Osteocyte (in vitro differentiated cells): ENCODE data around the gene FBRSL1. TPM values are rescaled to one million over a fixed set of nuclear protein-coding genes. Genes with fewer than 3 reads are reported as not detected.

Experiments
- DNase-seq: peaks from one replicate; pipeline ENCODE4 v3.0.0; 2021; ENCODE audit warnings: mixed read lengths; ENCODE audit not compliant: unreplicated experiment; ENCODE audit errors: extremely low spot score
- H3K27ac Mint-ChIP-seq: one replicate; pipeline ENCODE4 v1.8.0; 2021; ENCODE audit warnings: mild to moderate bottlenecking, mixed read lengths; ENCODE audit not compliant: unreplicated experiment
- H3K27me3 Mint-ChIP-seq: one replicate; pipeline ENCODE4 v1.8.0; 2021; ENCODE audit warnings: mixed read lengths; ENCODE audit not compliant: unreplicated experiment
- H3K36me3 Mint-ChIP-seq: one replicate; pipeline ENCODE4 v1.8.0; 2021; ENCODE audit warnings: mixed read lengths; ENCODE audit not compliant: unreplicated experiment
- H3K4me1 Mint-ChIP-seq: one replicate; pipeline ENCODE4 v1.8.0; 2021; ENCODE audit warnings: mixed read lengths; ENCODE audit not compliant: unreplicated experiment
- H3K4me3 Mint-ChIP-seq: one replicate; pipeline ENCODE4 v1.8.0; 2021; ENCODE audit warnings: mild to moderate bottlenecking, moderate library complexity, mixed read lengths; ENCODE audit not compliant: unreplicated experiment
- H3K9me3 Mint-ChIP-seq: one replicate; pipeline ENCODE4 v1.8.0; 2021; ENCODE audit warnings: mixed read lengths; ENCODE audit not compliant: unreplicated experiment
- CTCF ChIP-seq: fragments of 200-600 bp; sonication (generic); IDR thresholded peaks from 2 replicates; pipeline ENCODE4 v1.5.0; 2021; ENCODE audit warnings: antibody characterized with exemption, mild to moderate bottlenecking, moderate library complexity
- total RNA-seq: library from RNA; stranded (reverse); gene quantifications from 2 replicates; pipeline ENCODE4 v1.2.1, GENCODE V29; 2021

FBRSL1 gene
- total RNA-seq, 1 donor from 2014 or later, result 46.2 TPM

DNA sequence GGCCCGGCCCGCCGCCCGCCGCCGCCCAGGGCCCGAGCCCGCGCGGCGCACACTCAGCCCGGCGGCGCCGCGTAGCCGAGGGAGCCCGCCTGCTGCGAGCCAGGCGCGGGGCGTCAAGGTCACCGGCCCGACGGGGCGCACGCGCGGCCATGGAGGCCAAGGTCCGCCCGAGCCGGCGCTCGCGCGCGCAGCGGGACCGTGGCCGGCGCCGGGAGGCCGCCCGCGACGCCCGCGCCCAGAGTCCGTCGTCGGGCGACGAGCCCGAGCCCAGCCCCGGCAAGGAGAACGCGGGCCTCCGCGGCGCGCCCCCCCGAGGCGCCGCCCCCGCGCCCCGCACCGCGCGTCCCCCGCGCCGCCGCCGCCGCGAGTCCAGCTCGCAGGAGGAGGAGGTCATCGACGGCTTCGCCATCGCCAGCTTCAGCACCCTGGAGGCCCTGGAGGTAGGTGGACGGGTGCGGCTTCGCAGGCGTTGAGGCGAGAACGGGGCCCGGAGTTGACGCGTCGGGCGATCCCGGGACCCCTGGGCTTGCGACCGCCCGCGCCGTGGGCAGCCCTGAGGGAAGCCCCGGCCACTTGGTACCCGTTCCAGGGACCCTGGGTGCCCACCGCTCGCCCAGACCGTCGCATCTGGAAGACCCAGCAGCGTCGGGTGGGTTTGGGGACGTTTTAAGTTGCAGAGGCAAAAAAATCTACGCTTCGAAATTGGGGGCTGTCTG is 629 bp downstream of the FBRSL1 start:
- no peak for TF ChIP-seq CTCF
- no peak for DNase-seq
- Mint-ChIP-seq H3K4me3 (peak overlapping the region; percentile 78), H3K9me3 (no peaks in the 10 kb centered on the region), H3K4me1 (peaks cover 32% of the 10 kb centered on the region), H3K36me3 (peaks cover 4% of the 10 kb centered on the region), H3K27ac (peak overlapping the region; percentile 41), H3K27me3 (peaks cover 5% of the 10 kb centered on the region)

DNA sequence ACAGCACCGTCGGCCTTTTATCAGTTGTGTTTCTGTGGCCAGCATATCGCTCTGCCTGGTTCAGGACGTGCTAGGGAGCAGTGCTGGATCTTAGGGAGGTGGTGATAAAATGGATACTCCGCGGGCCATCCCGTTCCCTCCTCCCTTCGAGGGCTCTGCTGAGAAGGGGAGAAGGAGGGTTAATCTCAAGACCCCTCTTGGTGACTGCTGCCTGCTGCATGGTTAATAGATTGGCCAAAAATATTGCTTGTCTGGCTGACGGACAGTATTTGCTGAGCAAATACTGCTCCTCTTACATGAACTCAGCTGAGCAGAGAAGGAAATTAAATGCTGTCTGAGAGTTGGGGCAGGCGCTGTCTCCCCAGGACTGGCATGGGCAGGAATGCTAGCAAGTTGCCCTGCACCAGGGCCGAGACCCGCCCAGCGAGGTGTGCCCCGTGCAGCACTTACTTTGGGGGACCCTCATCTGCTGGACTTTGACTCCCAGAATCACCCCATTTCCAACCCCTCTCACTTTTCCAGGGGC is 1.2 kb downstream of the FBRSL1 start:
- no peak for DNase-seq
- H3K4me1 Mint-ChIP-seq, result peaks cover 33% of the 10 kb centered on the region

GRCh38 chr12:132491761-132492378 is 1.9 kb downstream of the FBRSL1 start:
- peaks cover 4% of the 10 kb centered on the region for H3K36me3 Mint-ChIP-seq
- no peak overlapping the region for H3K27ac Mint-ChIP-seq
- no peaks in the 10 kb centered on the region for H3K9me3 Mint-ChIP-seq
- no peaks in the 10 kb centered on the region for H3K27me3 Mint-ChIP-seq
- peak overlapping the region; percentile 78 for H3K4me3 Mint-ChIP-seq
- DNase-seq, result no peak
- H3K4me1 Mint-ChIP-seq, result peaks cover 33% of the 10 kb centered on the region
- TF ChIP-seq CTCF, result no peak

More for the DNA sequence above, 1.2 kb downstream of the FBRSL1 start:
- Mint-ChIP-seq H3K36me3 (peaks cover 4% of the 10 kb centered on the region), H3K9me3 (no peaks in the 10 kb centered on the region), H3K4me3 (peak overlapping the region; percentile 78), H3K27ac (peak overlapping the region; percentile 41), H3K27me3 (no peaks in the 10 kb centered on the region)
- no peak for TF ChIP-seq CTCF

GRCh38 chr12:132492522-132492921 is 2.6 kb downstream of the FBRSL1 start:
- no peak for TF ChIP-seq CTCF
- Mint-ChIP-seq H3K27ac (no peak overlapping the region), H3K4me1 (peaks cover 33% of the 10 kb centered on the region), H3K27me3 (no peaks in the 10 kb centered on the region), H3K4me3 (peak overlapping the region; percentile 78), H3K9me3 (no peaks in the 10 kb centered on the region), H3K36me3 (peaks cover 4% of the 10 kb centered on the region)
- no peak for DNase-seq

DNA sequence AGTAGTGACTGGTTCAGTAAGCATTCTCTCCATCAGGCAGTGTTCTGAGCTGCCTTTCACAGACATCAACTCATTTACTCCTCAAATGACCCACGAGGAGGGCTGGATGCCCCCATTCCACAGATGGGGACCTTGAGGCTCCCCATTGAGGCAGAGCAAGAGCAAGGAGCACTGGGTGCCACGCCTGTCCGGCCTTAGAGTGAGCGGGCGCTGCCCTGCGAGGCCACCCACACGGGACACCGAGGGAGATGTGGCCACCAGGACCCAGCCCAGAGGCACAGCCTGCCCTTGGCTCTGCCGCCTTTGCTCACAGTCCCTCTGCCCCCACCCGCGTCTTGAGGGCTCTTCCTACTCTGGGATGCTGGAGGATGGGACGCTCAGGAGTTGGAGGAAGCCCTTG is 3.0 kb downstream of the FBRSL1 start:
- DNase-seq, result no peak
- Mint-ChIP-seq H3K36me3 (peaks cover 4% of the 10 kb centered on the region), H3K4me3 (peak overlapping the region; percentile 6), H3K4me1 (peaks cover 33% of the 10 kb centered on the region), H3K27ac (no peak overlapping the region), H3K27me3 (no peaks in the 10 kb centered on the region), H3K9me3 (no peaks in the 10 kb centered on the region)
- no peak for TF ChIP-seq CTCF
